ENCODE results near the gene C17orf67. TPM values are rescaled to one million over a fixed set of nuclear protein-coding genes. Genes with fewer than 3 reads are reported as not detected.

The C17orf67 gene
- polyA plus RNA-seq, 1 donor: 1.0 TPM

Other genes starting within 250 kb of the C17orf67 start
- gene NOG, start 240.2 kb downstream of the C17orf67 start, polyA plus RNA-seq: 3.0 TPM
- gene DGKE, start 231 bp upstream of the C17orf67 start, polyA plus RNA-seq: 4.2 TPM
- gene TRIM25, start 80.1 kb upstream of the C17orf67 start, polyA plus RNA-seq: 48.5 TPM
- 21.4 TPM for gene COIL, start 127.1 kb upstream of the C17orf67 start, polyA plus RNA-seq
- gene SCPEP1, start 144.2 kb upstream of the C17orf67 start, polyA plus RNA-seq: 323 TPM